Caco-2 (cell line): Measurements from ENCODE around the gene HDAC9. TPM values are rescaled to one million over a fixed set of nuclear protein-coding genes. Genes with fewer than 3 reads are reported as not detected.

Experiments
- BruUV-seq: library from RNA; stranded (reverse); fragments of 400-500 nt; replicated peaks from 2 replicates; lab custom pipeline; 2021; lab: Mats Ljungman, UMichigan
- CTCF ChIA-PET: fragments of 300-600 bp; sonication (Branson Sonifier 250); formaldehyde crosslinking; loops from one replicate; lab custom pipeline; 2022; ENCODE audit warnings: antibody characterized with exemption; lab: Charles Lee
- POLR2A ChIA-PET: fragments of 300-600 bp; sonication (Branson Sonifier 250); formaldehyde crosslinking; loops from one replicate; lab custom pipeline; 2022; ENCODE audit warnings: antibody characterized with exemption; lab: Charles Lee
- DNase-seq, 2 experiments: peaks; one replicate each; pipeline versions ENCODE4 v3.0.0 to v3.0.0-alpha.2; 2020 to 2022
- H3K27me3 ChIP-seq: replicated peaks from 2 replicates; pipeline ENCODE4 v1.6.0; 2011; ENCODE audit warnings: low read length; ENCODE audit not compliant: control insufficient read depth, insufficient read depth
- H3K36me3 ChIP-seq: 2 replicates; pipeline ENCODE4 v1.5.1; 2011; ENCODE audit warnings: low read length; ENCODE audit not compliant: control insufficient read depth, insufficient read depth
- H3K4me1 ChIP-seq: fragments of 250-450 bp; sonication (Bioruptor Pico); 2 replicates; pipeline ENCODE4 v1.5.1; 2020; ENCODE audit warnings: mild to moderate bottlenecking
- H3K4me3 ChIP-seq: 2 replicates; pipeline ENCODE4 v1.5.1; 2011; ENCODE audit warnings: low read depth, mild to moderate bottlenecking, control low read depth, low read length
- H3K9me3 ChIP-seq: fragments of 250-450 bp; sonication (Bioruptor Pico); 2 replicates; pipeline ENCODE4 v1.5.1; 2020; ENCODE audit warnings: mild to moderate bottlenecking, moderate library complexity
- H3K27ac Mint-ChIP-seq: one replicate; pipeline ENCODE4 v1.8.0; 2022; ENCODE audit warnings: mixed read lengths; ENCODE audit not compliant: unreplicated experiment
- H3K27me3 Mint-ChIP-seq: one replicate; pipeline ENCODE4 v1.8.0; 2022; ENCODE audit warnings: mixed read lengths; ENCODE audit not compliant: insufficient read depth, unreplicated experiment
- H3K36me3 Mint-ChIP-seq: one replicate; pipeline ENCODE4 v1.8.0; 2022; ENCODE audit warnings: mild to moderate bottlenecking, mixed read lengths; ENCODE audit not compliant: insufficient read depth, unreplicated experiment
- H3K4me1 Mint-ChIP-seq: one replicate; pipeline ENCODE4 v1.8.0; 2022; ENCODE audit warnings: low read depth, mixed read lengths; ENCODE audit not compliant: unreplicated experiment
- H3K4me3 Mint-ChIP-seq: one replicate; pipeline ENCODE4 v1.8.0; 2022; ENCODE audit warnings: mild to moderate bottlenecking, moderate library complexity, mixed read lengths; ENCODE audit not compliant: unreplicated experiment
- H3K9me3 Mint-ChIP-seq: one replicate; pipeline ENCODE4 v1.8.0; 2022; ENCODE audit warnings: mixed read lengths; ENCODE audit not compliant: unreplicated experiment
- intact Hi-C: fragments of 100-400 bp; cut with micrococcal nuclease; formaldehyde crosslinking; loops from one replicate; pipeline ENCODE4 v1.10.0; 2022; ENCODE audit not compliant: unreplicated experiment
- total RNA-seq: library from RNA; stranded (reverse); gene quantifications from 2 replicates; pipeline ENCODE4 v1.2.3, GENCODE V29; 2022
- TF ChIP-seq, protein P1 (sequence below), 2 experiments: fragments of 200-600 bp in 1 of 2; IDR thresholded peaks; 1 replicate in 1 of 2; 2 replicates in 1 of 2; pipeline versions ENCODE4 v1.5.1 to v1.8.0; 2011 to 2022; ENCODE audit warnings: antibody characterized with exemption in 1 of 2, control low read depth in 1 of 2, inconsistent platforms in 1 of 2, low read depth in 1 of 2, low read length in 1 of 2, mild to moderate bottlenecking in 1 of 2, moderate library complexity in 1 of 2; ENCODE audit not compliant: insufficient read depth in 1 of 2, severe bottlenecking in 1 of 2, unreplicated experiment in 1 of 2

The HDAC9 gene
- total RNA-seq, 1 experiment from 2014 or later: 0.27 TPM

DNA sequence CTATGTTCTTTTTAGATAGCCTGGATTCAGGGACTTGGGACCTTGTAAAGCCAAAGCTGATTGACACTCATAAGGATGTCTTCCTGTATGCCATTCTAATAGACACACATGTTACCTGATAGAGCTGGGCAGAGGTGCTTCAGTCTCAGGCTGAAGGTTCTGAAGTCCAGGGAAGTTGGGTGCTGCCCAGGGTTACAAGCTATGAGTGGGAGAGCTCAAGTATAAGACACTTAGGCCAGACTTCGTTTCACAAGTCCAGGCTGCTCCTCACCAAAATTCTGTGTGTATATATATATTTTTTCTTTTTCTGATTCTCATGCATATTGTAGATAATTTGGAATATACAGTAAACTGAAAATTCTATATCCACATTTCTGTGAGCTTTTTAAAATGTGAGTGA is 144.2 kb downstream of the HDAC9 start:
- Mint-ChIP-seq H3K9me3 (no peaks in the 10 kb centered on the region), H3K27ac (no peak overlapping the region), H3K4me1 (no peaks in the 10 kb centered on the region), H3K4me3 (no peak overlapping the region), H3K27me3 (no peaks in the 10 kb centered on the region), H3K36me3 (no peaks in the 10 kb centered on the region)
- TF ChIP-seq, protein P1, sequence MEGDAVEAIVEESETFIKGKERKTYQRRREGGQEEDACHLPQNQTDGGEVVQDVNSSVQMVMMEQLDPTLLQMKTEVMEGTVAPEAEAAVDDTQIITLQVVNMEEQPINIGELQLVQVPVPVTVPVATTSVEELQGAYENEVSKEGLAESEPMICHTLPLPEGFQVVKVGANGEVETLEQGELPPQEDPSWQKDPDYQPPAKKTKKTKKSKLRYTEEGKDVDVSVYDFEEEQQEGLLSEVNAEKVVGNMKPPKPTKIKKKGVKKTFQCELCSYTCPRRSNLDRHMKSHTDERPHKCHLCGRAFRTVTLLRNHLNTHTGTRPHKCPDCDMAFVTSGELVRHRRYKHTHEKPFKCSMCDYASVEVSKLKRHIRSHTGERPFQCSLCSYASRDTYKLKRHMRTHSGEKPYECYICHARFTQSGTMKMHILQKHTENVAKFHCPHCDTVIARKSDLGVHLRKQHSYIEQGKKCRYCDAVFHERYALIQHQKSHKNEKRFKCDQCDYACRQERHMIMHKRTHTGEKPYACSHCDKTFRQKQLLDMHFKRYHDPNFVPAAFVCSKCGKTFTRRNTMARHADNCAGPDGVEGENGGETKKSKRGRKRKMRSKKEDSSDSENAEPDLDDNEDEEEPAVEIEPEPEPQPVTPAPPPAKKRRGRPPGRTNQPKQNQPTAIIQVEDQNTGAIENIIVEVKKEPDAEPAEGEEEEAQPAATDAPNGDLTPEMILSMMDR (IDR thresholded peaks at IDR 0.05; ENCODE audit: insufficient read depth in 1 of 2, low read depth in 1 of 2, low read length in 1 of 2, severe bottlenecking in 1 of 2, unreplicated experiment in 1 of 2): no peak
- no peaks in the 10 kb centered on the region for H3K27me3 ChIP-seq
- POLR2A ChIA-PET: no interaction called here
- DNase-seq: no peak
- no peaks in the 10 kb centered on the region for H3K9me3 ChIP-seq
- BruUV-seq: no TSS peak
- intact Hi-C loops: no loop called here
- H3K36me3 ChIP-seq: no peaks in the 10 kb centered on the region
- CTCF ChIA-PET: no interaction called here
- no peak overlapping the region for H3K4me3 ChIP-seq
- no peaks in the 10 kb centered on the region for H3K4me1 ChIP-seq

DNA sequence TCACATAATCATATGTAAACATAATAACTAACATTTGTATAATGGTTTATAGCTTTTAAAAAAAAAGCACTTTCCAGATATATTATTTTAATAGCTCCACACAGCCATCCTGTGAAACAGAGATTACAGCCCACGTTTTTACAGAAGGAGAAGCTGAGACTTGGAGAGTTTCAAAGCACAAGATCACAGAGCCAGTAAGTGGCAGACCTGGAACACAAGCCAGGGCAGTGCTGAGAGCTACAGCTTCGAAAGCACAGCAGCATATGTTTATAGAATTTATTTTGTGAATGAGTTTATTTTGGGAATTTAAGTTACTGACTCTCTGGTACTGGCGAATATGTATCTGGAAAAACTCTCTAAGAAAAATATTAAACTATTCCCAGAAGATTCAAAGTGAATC is 149.4 kb downstream of the HDAC9 start:
- Histone ChIP-seq H3K4me3 (no peak overlapping the region), H3K27me3 (no peaks in the 10 kb centered on the region), H3K36me3 (no peaks in the 10 kb centered on the region), H3K9me3 (no peaks in the 10 kb centered on the region), H3K4me1 (no peaks in the 10 kb centered on the region)
- ChIA-PET POLR2A (no interaction called here), CTCF (no interaction called here)
- H3K36me3 Mint-ChIP-seq: no peaks in the 10 kb centered on the region
- TF ChIP-seq, protein P1 (IDR thresholded peaks at IDR 0.05; ENCODE audit: insufficient read depth in 1 of 2, low read depth in 1 of 2, low read length in 1 of 2, severe bottlenecking in 1 of 2, unreplicated experiment in 1 of 2): no peak
- H3K27me3 Mint-ChIP-seq: no peaks in the 10 kb centered on the region
- no peak overlapping the region for H3K4me3 Mint-ChIP-seq
- no peak for DNase-seq
- intact Hi-C loops: no loop called here
- H3K4me1 Mint-ChIP-seq: no peaks in the 10 kb centered on the region
- no peaks in the 10 kb centered on the region for H3K9me3 Mint-ChIP-seq
- no TSS peak for BruUV-seq
- H3K27ac Mint-ChIP-seq: no peak overlapping the region

DNA sequence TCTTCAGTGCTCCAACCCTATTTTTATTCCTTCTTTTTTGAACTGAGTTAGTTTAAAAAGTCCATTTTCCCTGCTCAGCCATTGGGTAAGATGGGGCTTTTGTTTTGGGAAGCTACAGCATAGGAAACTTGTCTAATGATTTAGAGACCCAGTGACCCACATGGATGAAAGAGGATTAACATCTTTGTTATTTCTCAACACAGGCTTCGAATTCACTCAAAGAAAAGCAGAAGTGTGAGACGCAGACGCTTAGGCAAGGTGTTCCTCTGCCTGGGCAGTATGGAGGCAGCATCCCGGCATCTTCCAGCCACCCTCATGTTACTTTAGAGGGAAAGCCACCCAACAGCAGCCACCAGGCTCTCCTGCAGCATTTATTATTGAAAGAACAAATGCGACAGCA is 152.0 kb downstream of the HDAC9 start:
- no peak overlapping the region for H3K4me3 Mint-ChIP-seq
- no peak overlapping the region for H3K27ac Mint-ChIP-seq
- Histone ChIP-seq H3K4me1 (no peaks in the 10 kb centered on the region), H3K36me3 (no peaks in the 10 kb centered on the region), H3K27me3 (no peaks in the 10 kb centered on the region), H3K9me3 (no peaks in the 10 kb centered on the region), H3K4me3 (no peak overlapping the region)
- ChIA-PET CTCF (no interaction called here), POLR2A (no interaction called here)
- H3K36me3 Mint-ChIP-seq: no peaks in the 10 kb centered on the region
- no TSS peak for BruUV-seq
- H3K27me3 Mint-ChIP-seq: no peaks in the 10 kb centered on the region
- no peaks in the 10 kb centered on the region for H3K4me1 Mint-ChIP-seq
- DNase-seq: no peak
- TF ChIP-seq, protein P1 (IDR thresholded peaks at IDR 0.05; ENCODE audit: insufficient read depth in 1 of 2, low read depth in 1 of 2, low read length in 1 of 2, severe bottlenecking in 1 of 2, unreplicated experiment in 1 of 2): no peak
- intact Hi-C loops: no loop called here
- no peaks in the 10 kb centered on the region for H3K9me3 Mint-ChIP-seq
